ENCODE results near the gene LILRA6. TPM values are rescaled to one million over a fixed set of nuclear protein-coding genes. Genes with fewer than 3 reads are reported as not detected.
A peak's percentile ranks its signal among the peaks of the same experiment; 100 is the strongest.

LILRA6 gene
- total and polyA plus RNA-seq, 10 of the 15 experiments (the other 5 are each of a cell fraction or from before 2014, with no cell fraction given) = 0.04 to 1.7 (median 0.09) TPM; not detected in 2

GRCh38 chr19:54207983-54208783 lies 34.4 kb downstream of the LILRA6 start (continued):
- peak in 1 of 2 experiments; percentile 64; a peak in 2 of 4 replicates for TF ChIP-seq ETV6 (conservative IDR thresholded peaks at IDR 0.05 in 1 of 2, IDR thresholded peaks at IDR 0.05 in 1 of 2; ENCODE audit: borderline replicate concordance in 1 of 2, low read depth in 1 of 2)
- TF ChIP-seq, protein P1, sequence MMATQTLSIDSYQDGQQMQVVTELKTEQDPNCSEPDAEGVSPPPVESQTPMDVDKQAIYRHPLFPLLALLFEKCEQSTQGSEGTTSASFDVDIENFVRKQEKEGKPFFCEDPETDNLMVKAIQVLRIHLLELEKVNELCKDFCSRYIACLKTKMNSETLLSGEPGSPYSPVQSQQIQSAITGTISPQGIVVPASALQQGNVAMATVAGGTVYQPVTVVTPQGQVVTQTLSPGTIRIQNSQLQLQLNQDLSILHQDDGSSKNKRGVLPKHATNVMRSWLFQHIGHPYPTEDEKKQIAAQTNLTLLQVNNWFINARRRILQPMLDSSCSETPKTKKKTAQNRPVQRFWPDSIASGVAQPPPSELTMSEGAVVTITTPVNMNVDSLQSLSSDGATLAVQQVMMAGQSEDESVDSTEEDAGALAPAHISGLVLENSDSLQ (IDR thresholded peaks at IDR 0.05) = no peak
- peak; percentile 52; the same call in 1 of the 2 replicates for TF ChIP-seq ZNF687 (IDR thresholded peaks at IDR 0.05)
- peak; percentile 68; the same call in 2 of the 3 replicates for TF ChIP-seq POU2F2 (IDR thresholded peaks at IDR 0.05; ENCODE audit: borderline replicate concordance, low read depth, low read length)
- TF ChIP-seq SMAD1 (IDR thresholded peaks at IDR 0.05; ENCODE audit: low read depth, partially characterized antibody) = no peak
- 0 out of 2 replicates have a peak, but pooled peaks have one; percentile 63 for TF ChIP-seq STAT3 (IDR thresholded peaks at IDR 0.05; ENCODE audit: low read depth, low read length)
- TF ChIP-seq HDGF (IDR thresholded peaks at IDR 0.05) = no peak; the same call in 1 of the 2 replicates
- peak; percentile 28 for TF ChIP-seq SP1 (IDR thresholded peaks at IDR 0.05; ENCODE audit: low read depth, low read length)
- TF ChIP-seq EED (IDR thresholded peaks at IDR 0.05; ENCODE audit: low read depth) = peak; percentile 91; the same call in 1 of the 2 replicates
- TF ChIP-seq CREM (IDR thresholded peaks at IDR 0.05; ENCODE audit: low read depth) = peak; percentile 60; the same call in 1 of the 2 replicates
- TF ChIP-seq IRF4 (IDR thresholded peaks at IDR 0.05; ENCODE audit: low read depth, low read length) = peak; percentile 82; the same call in 1 of the 2 replicates
- TF ChIP-seq REST (IDR thresholded peaks at IDR 0.05; ENCODE audit: low read depth, low read length) = peak; percentile 60; the same call in 1 of the 2 replicates
- TF ChIP-seq, protein P2, sequence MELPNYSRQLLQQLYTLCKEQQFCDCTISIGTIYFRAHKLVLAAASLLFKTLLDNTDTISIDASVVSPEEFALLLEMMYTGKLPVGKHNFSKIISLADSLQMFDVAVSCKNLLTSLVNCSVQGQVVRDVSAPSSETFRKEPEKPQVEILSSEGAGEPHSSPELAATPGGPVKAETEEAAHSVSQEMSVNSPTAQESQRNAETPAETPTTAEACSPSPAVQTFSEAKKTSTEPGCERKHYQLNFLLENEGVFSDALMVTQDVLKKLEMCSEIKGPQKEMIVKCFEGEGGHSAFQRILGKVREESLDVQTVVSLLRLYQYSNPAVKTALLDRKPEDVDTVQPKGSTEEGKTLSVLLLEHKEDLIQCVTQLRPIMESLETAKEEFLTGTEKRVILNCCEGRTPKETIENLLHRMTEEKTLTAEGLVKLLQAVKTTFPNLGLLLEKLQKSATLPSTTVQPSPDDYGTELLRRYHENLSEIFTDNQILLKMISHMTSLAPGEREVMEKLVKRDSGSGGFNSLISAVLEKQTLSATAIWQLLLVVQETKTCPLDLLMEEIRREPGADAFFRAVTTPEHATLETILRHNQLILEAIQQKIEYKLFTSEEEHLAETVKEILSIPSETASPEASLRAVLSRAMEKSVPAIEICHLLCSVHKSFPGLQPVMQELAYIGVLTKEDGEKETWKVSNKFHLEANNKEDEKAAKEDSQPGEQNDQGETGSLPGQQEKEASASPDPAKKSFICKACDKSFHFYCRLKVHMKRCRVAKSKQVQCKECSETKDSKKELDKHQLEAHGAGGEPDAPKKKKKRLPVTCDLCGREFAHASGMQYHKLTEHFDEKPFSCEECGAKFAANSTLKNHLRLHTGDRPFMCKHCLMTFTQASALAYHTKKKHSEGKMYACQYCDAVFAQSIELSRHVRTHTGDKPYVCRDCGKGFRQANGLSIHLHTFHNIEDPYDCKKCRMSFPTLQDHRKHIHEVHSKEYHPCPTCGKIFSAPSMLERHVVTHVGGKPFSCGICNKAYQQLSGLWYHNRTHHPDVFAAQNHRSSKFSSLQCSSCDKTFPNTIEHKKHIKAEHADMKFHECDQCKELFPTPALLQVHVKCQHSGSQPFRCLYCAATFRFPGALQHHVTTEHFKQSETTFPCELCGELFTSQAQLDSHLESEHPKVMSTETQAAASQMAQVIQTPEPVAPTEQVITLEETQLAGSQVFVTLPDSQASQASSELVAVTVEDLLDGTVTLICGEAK (IDR thresholded peaks at IDR 0.05; ENCODE audit: borderline replicate concordance) = no peak
- no peak for TF ChIP-seq EP300 (IDR thresholded peaks at IDR 0.05; ENCODE audit: borderline replicate concordance in 1 of 2, control insufficient read depth in 1 of 2, low read depth in 2 of 2, low read length in 2 of 2)
